DND-41 (cell line): Measurements from ENCODE around the gene CMSS1.

Experiments
- ATAC-seq: fragments of 200-7000 bp; cut with Tn5 transposase; 3 replicates; pipeline ENCODE4 v1.9.1; 2021; ENCODE audit warnings: low read depth; ENCODE audit not compliant: insufficient read depth
- DNase-seq: peaks from one replicate; pipeline ENCODE4 v3.0.0-alpha.2; 2020
- H2AFZ ChIP-seq: 2 replicates; pipeline ENCODE4 v1.6.0; 2012; ENCODE audit warnings: low read depth, low read length
- H3K27ac ChIP-seq: 2 replicates; pipeline ENCODE4 v1.5.1; 2012; ENCODE audit warnings: low read length, inconsistent platforms
- H3K27me3 ChIP-seq: fragments of 200-600 bp; sonication (generic); 2 replicates; pipeline ENCODE4 v1.6.0; 2012; ENCODE audit warnings: low read length, mild to moderate bottlenecking, inconsistent platforms; ENCODE audit not compliant: insufficient read depth, poor library complexity
- H3K36me3 ChIP-seq: 2 replicates; pipeline ENCODE4 v1.5.1; 2012; ENCODE audit warnings: low read length, inconsistent platforms; ENCODE audit not compliant: insufficient read depth
- H3K4me1 ChIP-seq: 2 replicates; pipeline ENCODE4 v1.5.1; 2012; ENCODE audit warnings: mild to moderate bottlenecking, low read length; ENCODE audit not compliant: insufficient read depth
- H3K4me2 ChIP-seq: 2 replicates; pipeline ENCODE4 v1.6.0; 2012; ENCODE audit warnings: mild to moderate bottlenecking, moderate library complexity, low read length, inconsistent platforms; ENCODE audit not compliant: insufficient read depth
- H3K4me3 ChIP-seq, 2 experiments: fragments of 200-600 bp in 1 of 2; shearing (Covaris generic) in 1 of 2; 2 replicates each; pipeline ENCODE4 v1.5.1; 2012 to 2016; ENCODE audit warnings: inconsistent platforms in 2 of 2, low read length in 2 of 2, mild to moderate bottlenecking in 2 of 2, low read depth in 1 of 2, moderate library complexity in 1 of 2
- H3K79me2 ChIP-seq: 2 replicates; pipeline ENCODE4 v1.6.0; 2012; ENCODE audit warnings: low read length, inconsistent platforms; ENCODE audit not compliant: insufficient read depth
- H3K9ac ChIP-seq: 2 replicates; pipeline ENCODE4 v1.6.0; 2012; ENCODE audit warnings: low read depth, mild to moderate bottlenecking, inconsistent platforms, low read length, moderate library complexity
- H3K9me3 ChIP-seq: 2 replicates; pipeline ENCODE4 v1.5.1; 2012; ENCODE audit warnings: low read length, moderate library complexity, mild to moderate bottlenecking, inconsistent platforms; ENCODE audit not compliant: insufficient read depth, severe bottlenecking
- H4K20me1 ChIP-seq: 2 replicates; pipeline ENCODE4 v1.6.0; 2012; ENCODE audit warnings: low read length; ENCODE audit not compliant: insufficient read depth
- CTCF ChIP-seq: IDR thresholded peaks from 2 replicates; pipeline ENCODE4 v1.5.1; 2012; ENCODE audit warnings: borderline replicate concordance, low read length, moderate library complexity, mild to moderate bottlenecking; ENCODE audit not compliant: poor library complexity, severe bottlenecking; ENCODE audit errors: extremely low read depth
- EZH2 ChIP-seq: IDR thresholded peaks from 3 replicates; pipeline ENCODE4 v1.6.1; 2012; ENCODE audit warnings: borderline replicate concordance, low read depth, mild to moderate bottlenecking, moderate library complexity, low read length, inconsistent platforms; ENCODE audit not compliant: severe bottlenecking

Gene CMSS1

DNA sequence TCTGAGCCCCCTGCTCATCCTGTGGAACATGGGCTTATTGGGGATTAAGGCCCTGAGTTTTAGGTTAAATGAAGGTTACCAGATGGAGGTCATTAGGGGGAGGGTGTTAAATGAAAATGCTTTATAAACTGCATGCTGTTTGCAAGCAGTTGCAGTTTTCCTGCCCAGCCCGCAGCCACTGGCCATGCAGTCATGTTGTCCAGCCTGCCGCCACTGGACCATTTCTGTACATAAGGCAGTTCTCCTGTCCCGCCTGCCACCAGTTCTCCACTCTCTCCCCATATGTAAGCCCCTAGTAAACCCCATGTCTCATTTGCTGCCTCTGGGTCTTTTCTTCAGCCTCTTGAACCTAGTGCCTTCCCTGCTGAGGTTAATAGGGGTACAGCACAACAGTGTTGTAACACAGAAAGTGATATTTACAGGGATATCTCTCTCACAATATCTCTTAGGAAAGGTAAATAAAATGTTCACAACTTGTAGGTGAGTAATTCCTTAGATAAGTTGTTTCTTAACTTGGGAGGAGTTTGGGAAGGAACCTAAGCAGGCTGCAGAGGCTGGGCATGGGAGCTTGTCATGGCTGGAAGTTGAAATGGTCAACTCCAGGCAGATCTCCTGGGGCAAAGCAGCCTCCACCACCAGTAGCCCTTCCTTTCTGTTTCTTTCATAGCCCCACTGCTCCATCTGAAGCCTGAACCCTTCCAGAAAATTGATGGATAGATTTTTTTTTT lies 148.2 kb downstream of the CMSS1 start:
- H3K27ac ChIP-seq = no peak overlapping the region
- H3K36me3 ChIP-seq = no peaks in the 10 kb centered on the region
- no peak overlapping the region for H3K4me2 ChIP-seq
- H3K79me2 ChIP-seq = no peaks in the 10 kb centered on the region
- no peaks in the 10 kb centered on the region for H3K4me1 ChIP-seq
- no peak overlapping the region for H3K9ac ChIP-seq
- no peaks in the 10 kb centered on the region for H3K27me3 ChIP-seq
- no peak overlapping the region for H2AFZ ChIP-seq
- DNase-seq (no peak), ATAC-seq (no peak)
- no peaks in the 10 kb centered on the region for H4K20me1 ChIP-seq
- TF ChIP-seq CTCF (no peak), EZH2 (no peak)
- no peaks in the 10 kb centered on the region for H3K9me3 ChIP-seq
- no peak overlapping the region for H3K4me3 ChIP-seq

- no peaks in the 10 kb centered on the region for H3K27me3 ChIP-seq
- DNase-seq = no peak
- H3K79me2 ChIP-seq = no peaks in the 10 kb centered on the region
- no peak overlapping the region for H3K9ac ChIP-seq
- H3K36me3 ChIP-seq = no peaks in the 10 kb centered on the region
- H3K4me1 ChIP-seq = no peaks in the 10 kb centered on the region
- no peak for ATAC-seq
- H3K4me2 ChIP-seq = no peak overlapping the region
- no peak overlapping the region for H3K27ac ChIP-seq
- H4K20me1 ChIP-seq = no peaks in the 10 kb centered on the region
- no peak overlapping the region for H2AFZ ChIP-seq
- H3K9me3 ChIP-seq = no peaks in the 10 kb centered on the region
- no peak overlapping the region for H3K4me3 ChIP-seq
- no peak for TF ChIP-seq CTCF
- no peak for TF ChIP-seq EZH2
These were observed 149.2 kb downstream of the CMSS1 start for GRCh38 chr3:99966662-99967416.

- Histone ChIP-seq H2AFZ (no peak overlapping the region), H3K9ac (no peak overlapping the region), H3K4me1 (no peaks in the 10 kb centered on the region), H3K4me2 (no peak overlapping the region), H3K4me3 (no peak overlapping the region), H3K27me3 (no peaks in the 10 kb centered on the region), H3K9me3 (no peaks in the 10 kb centered on the region), H3K36me3 (no peaks in the 10 kb centered on the region), H4K20me1 (no peaks in the 10 kb centered on the region), H3K27ac (no peak overlapping the region), H3K79me2 (no peaks in the 10 kb centered on the region)
- ATAC-seq (no peak), DNase-seq (no peak)
- TF ChIP-seq EZH2 (no peak), CTCF (no peak)
These were observed 150.1 kb downstream of the CMSS1 start for GRCh38 chr3:99967796-99968195.
